B cell (primary cell): ENCODE measurements around the gene MAGEH1. TPM values are rescaled to one million over a fixed set of nuclear protein-coding genes. Genes with fewer than 3 reads are reported as not detected.
"Not testable (repeated sequence)": the region's sequence is repeated elsewhere in the genome, so short reads cannot be mapped to it uniquely, and the experiment has no call there.

Experiments used
- ATAC-seq: fragments of 200-7000 bp; cut with Tn5 transposase; one replicate; pipeline ENCODE4 v1.10.0; 2021; ENCODE audit warnings: low read depth, mild to moderate bottlenecking, moderate number of reproducible peaks, moderate library complexity
- CTCF ChIA-PET: fragments of 350-600 bp; sonication (Branson Sonifier 250); formaldehyde crosslinking; loops from one replicate; lab custom pipeline; 2021; ENCODE audit warnings: antibody characterized with exemption, inconsistent platforms; lab: Charles Lee
- POLR2A ChIA-PET: fragments of 350-600 bp; sonication (Branson Sonifier 250); formaldehyde crosslinking; loops from one replicate; lab custom pipeline; 2021; ENCODE audit warnings: antibody characterized with exemption; lab: Charles Lee
- DNase-seq: peaks from one replicate; pipeline ENCODE4 v3.0.0; 2013
- H2AFZ ChIP-seq: 2 replicates; pipeline ENCODE4 v1.6.1; 2012; ENCODE audit warnings: mild to moderate bottlenecking, low read depth, low read length; ENCODE audit not compliant: insufficient read depth, poor library complexity, severe bottlenecking
- H3K27ac ChIP-seq, 2 donors: 1 replicate in 1 of 2; 2 replicates in 1 of 2; pipeline ENCODE4 v1.5.1; 2012 to 2013; ENCODE audit warnings: low read length in 2 of 2, mild to moderate bottlenecking in 2 of 2, moderate library complexity in 1 of 2
- H3K27me3 ChIP-seq, 4 experiments: fragments of 200-600 bp in 1 of 4; sonication (generic) in 1 of 4; replicated peaks in 1 of 4; 1 replicate in 2 of 4; 2 replicates in 2 of 4; pipeline versions ENCODE4 v1.6.1 to v1.7.0; 2013 to 2016; ENCODE audit warnings: low read length in 3 of 4, mild to moderate bottlenecking in 2 of 4, mixed read lengths in 1 of 4, moderate library complexity in 1 of 4; ENCODE audit not compliant: insufficient read depth in 4 of 4, control insufficient read depth in 3 of 4; ENCODE audit errors: control extremely low read depth in 1 of 4
- H3K36me3 ChIP-seq, 2 experiments: replicated peaks in 1 of 2; 1 replicate in 1 of 2; 2 replicates in 1 of 2; pipeline versions ENCODE4 v1.6.1 to v1.7.1; 2013; ENCODE audit warnings: low read length in 1 of 2; ENCODE audit not compliant: insufficient read depth in 2 of 2, control insufficient read depth in 1 of 2; ENCODE audit errors: control extremely low read depth in 1 of 2, extremely low read depth in 1 of 2
- H3K4me1 ChIP-seq, 2 donors: fragments of 200-600 bp in 1 of 2; sonication (generic) in 1 of 2; 1 replicate in 1 of 2; 2 replicates in 1 of 2; pipeline versions ENCODE4 v1.5.1 to v1.6.1; 2013 to 2017; ENCODE audit warnings: low read length in 2 of 2; ENCODE audit not compliant: control insufficient read depth in 2 of 2, insufficient read depth in 2 of 2
- H3K4me2 ChIP-seq: replicated peaks from 2 replicates; pipeline ENCODE3; 2012; ENCODE audit warnings: mild to moderate bottlenecking, low read depth, low read length; ENCODE audit not compliant: poor library complexity, severe bottlenecking
- H3K4me3 ChIP-seq, 5 experiments: fragments of 200-600 bp in 1 of 5; sonication (generic) in 1 of 5; 1 replicate in 3 of 5; 2 replicates in 2 of 5; pipeline versions ENCODE4 v1.5.1 to v1.7.0; 2011 to 2016; ENCODE audit warnings: low read length in 4 of 5, mild to moderate bottlenecking in 4 of 5, low read depth in 2 of 5, control low read depth in 1 of 5, moderate library complexity in 1 of 5; ENCODE audit not compliant: insufficient read depth in 1 of 5; ENCODE audit errors: control extremely low read depth in 1 of 5, extremely low read depth in 1 of 5
- H3K79me2 ChIP-seq: fragments of 200-600 bp; sonication (generic); one replicate; pipeline ENCODE4 v1.6.0; 2016; ENCODE audit warnings: low read length; ENCODE audit not compliant: control insufficient read depth, insufficient read depth
- H3K9ac ChIP-seq: fragments of 200-600 bp; sonication (generic); 2 replicates; pipeline ENCODE4 v1.6.1; 2017; ENCODE audit warnings: mild to moderate bottlenecking, low read length, moderate library complexity
- H3K9me3 ChIP-seq, 3 donors: one replicate each; pipeline versions ENCODE4 v1.6.1 to v1.7.1; 2013; ENCODE audit warnings: low read length in 2 of 3; ENCODE audit not compliant: control insufficient read depth in 2 of 3, insufficient read depth in 1 of 3; ENCODE audit errors: control extremely low read depth in 1 of 3
- H4K20me1 ChIP-seq: 2 replicates; pipeline ENCODE4 v1.6.0; 2012; ENCODE audit warnings: mild to moderate bottlenecking, low read length; ENCODE audit not compliant: insufficient read depth, control insufficient read depth, poor library complexity, severe bottlenecking
- H3K27ac Mint-ChIP-seq: one replicate; pipeline ENCODE4 v1.8.0; 2021; ENCODE audit warnings: mixed read lengths
- H3K27me3 Mint-ChIP-seq: one replicate; pipeline ENCODE4 v1.8.0; 2021; ENCODE audit warnings: mixed read lengths
- H3K4me1 Mint-ChIP-seq: one replicate; pipeline ENCODE4 v1.8.0; 2021; ENCODE audit warnings: mixed read lengths
- H3K4me3 Mint-ChIP-seq: one replicate; pipeline ENCODE4 v1.8.0; 2021; ENCODE audit warnings: mixed read lengths
- H3K9me3 Mint-ChIP-seq: one replicate; pipeline ENCODE4 v1.8.0; 2022; ENCODE audit warnings: mixed read lengths; ENCODE audit not compliant: insufficient read depth
- CTCF ChIP-seq: fragments of 200-600 bp; IDR thresholded peaks from one replicate; pipeline ENCODE4 v1.8.0; 2022; ENCODE audit warnings: antibody characterized with exemption, mild to moderate bottlenecking
- EZH2 ChIP-seq: IDR thresholded peaks from 2 replicates; pipeline ENCODE4 v1.6.1; 2012; ENCODE audit warnings: borderline replicate concordance, low read depth, mild to moderate bottlenecking, moderate library complexity, low read length; ENCODE audit not compliant: insufficient read depth, poor library complexity, severe bottlenecking
- WGBS: methylation state at CpG from one replicate; pipeline ENCODE4 v1.1.5; 2013; ENCODE audit warnings: missing lambda C conversion rate; ENCODE audit not compliant: insufficient coverage; 5-methylcytosine and 5-hydroxymethylcytosine counted together
- intact Hi-C: fragments of 100-400 bp; cut with micrococcal nuclease; formaldehyde crosslinking; loops from one replicate; pipeline ENCODE4 v1.10.0; 2022
- polyA plus RNA-seq: library from polyadenylated mRNA; depleted of rRNA; stranded (reverse); fragments of >200 nt; gene quantifications from 2 replicates; pipeline ENCODE4 v1.2.3, GENCODE V29; 2012
- total RNA-seq, 2 donors: library from RNA; stranded (reverse); fragments of 120-200 nt in 1 of 2; gene quantifications; 1 replicate in 1 of 2; 2 replicates in 1 of 2; pipeline versions ENCODE4 v1.2.3 to v1.2.4, GENCODE V29; 2013 to 2022

The MAGEH1 gene
- total and polyA plus RNA-seq, 2 donors (not counting 1 experiment from before 2014, with no cell fraction given): 10.2 to 13.6 TPM

DNA sequence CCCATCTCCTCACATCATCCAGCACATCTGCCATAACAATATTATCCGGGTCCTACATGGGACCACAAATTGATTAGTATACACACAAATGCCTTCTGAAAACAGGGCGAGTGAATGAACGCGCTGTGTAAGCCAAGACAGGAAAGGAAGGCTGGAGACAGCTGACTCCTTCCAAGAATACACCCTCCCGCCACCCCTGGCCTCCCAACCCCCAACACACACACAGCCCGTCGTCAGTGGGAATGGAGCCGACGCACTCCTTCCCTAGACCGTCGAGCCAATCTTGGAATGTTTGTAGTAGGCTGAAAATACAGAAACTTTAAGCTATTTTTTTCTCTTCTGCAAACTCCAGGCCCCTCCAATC, 319 bp upstream of the MAGEH1 start:
- H3K4me2 ChIP-seq: peak overlapping the region; percentile 78
- intact Hi-C loops: no loop called here
- H3K79me2 ChIP-seq: no peaks in the 10 kb centered on the region
- peaks cover 6 to 8% of the 10 kb centered on the region in 2 donors for H3K4me1 ChIP-seq
- no peaks in the 10 kb centered on the region for H3K9me3 ChIP-seq
- peak overlapping the region; percentile 74 to 81 for H3K27ac ChIP-seq
- H3K36me3 ChIP-seq: no peaks in the 10 kb centered on the region
- ChIA-PET CTCF (interaction anchor here (1.1 to 2.1 kb wide), 2 partner anchors 37 to 266 kb away, joined by 8 to 17 read pairs; partner anchors contain the start of genes RRAGB and USP51), POLR2A (interaction anchor here (1.1 to 1.7 kb wide), 3 partner anchors 37 to 782 kb away, joined by 3 to 10 read pairs (median 3); partner anchors contain the start of genes RRAGB and USP51)
- peak overlapping the region; percentile 76 for H2AFZ ChIP-seq
- H4K20me1 ChIP-seq: no peaks in the 10 kb centered on the region
- peaks cover 18% of the 10 kb centered on the region for H3K4me1 Mint-ChIP-seq
- no peak for DNase-seq
- H3K27me3 ChIP-seq: no peaks in the 10 kb centered on the region
- H3K27me3 Mint-ChIP-seq: no peaks in the 10 kb centered on the region
- H3K9me3 Mint-ChIP-seq: no peaks in the 10 kb centered on the region
- peak overlapping the region; percentile 89 for H3K27ac Mint-ChIP-seq
- H3K4me3 ChIP-seq: peak overlapping the region; percentile 51 to 69 (median 65)
- ATAC-seq: peak; percentile 11
- TF ChIP-seq CTCF (no peak), EZH2 (no peak)
- WGBS: no CpG with 5 or more reads among the region's 11 CpGs
- H3K4me3 Mint-ChIP-seq: peak overlapping the region; percentile 95
- peak overlapping the region; percentile 72 for H3K9ac ChIP-seq

GRCh38 chrX:55452833-55453124, 852 bp downstream of the MAGEH1 start:
- intact Hi-C loops: no loop called here
- H2AFZ ChIP-seq: peak overlapping the region; percentile 76
- H3K9me3 ChIP-seq: no peaks in the 10 kb centered on the region
- no peaks in the 10 kb centered on the region for H3K27me3 Mint-ChIP-seq
- no peaks in the 10 kb centered on the region for H3K9me3 Mint-ChIP-seq
- peak overlapping the region; percentile 78 for H3K4me2 ChIP-seq
- H3K27ac ChIP-seq: peak overlapping the region; percentile 74 to 81
- no peak for TF ChIP-seq EZH2
- TF ChIP-seq CTCF: no peak
- 3% methylated on average over 7 of the region's 9 CpGs for WGBS
- H3K4me1 ChIP-seq: peaks cover 6 to 8% of the 10 kb centered on the region in 2 donors
- peaks cover 18% of the 10 kb centered on the region for H3K4me1 Mint-ChIP-seq
- no peaks in the 10 kb centered on the region for H4K20me1 ChIP-seq
- peak overlapping the region; percentile 72 for H3K9ac ChIP-seq
- no peaks in the 10 kb centered on the region for H3K79me2 ChIP-seq
- H3K27ac Mint-ChIP-seq: peak overlapping the region; percentile 89
- H3K36me3 ChIP-seq: no peaks in the 10 kb centered on the region
- no peaks in the 10 kb centered on the region for H3K27me3 ChIP-seq
- DNase-seq (no peak), ATAC-seq (no peak)
- ChIA-PET POLR2A (interaction anchor here (1.1 to 1.7 kb wide), 2 partner anchors 36 to 265 kb away, joined by 3 to 10 read pairs; partner anchors contain the start of genes RRAGB and USP51), CTCF (interaction anchor here (2.1 kb wide), 1 partner anchor 36 kb away, joined by 17 read pairs; the partner anchor contains the start of gene USP51)
- H3K4me3 Mint-ChIP-seq: peak overlapping the region; percentile 95
- H3K4me3 ChIP-seq: peak overlapping the region; percentile 51 to 69 (median 65)

- no CpG with 5 or more reads among the region's 6 CpGs for WGBS
- H3K4me3 Mint-ChIP-seq, H3K27ac ChIP-seq, H3K27me3 Mint-ChIP-seq, DNase-seq, H3K79me2 ChIP-seq, H3K27ac Mint-ChIP-seq, H4K20me1 ChIP-seq, H3K4me3 ChIP-seq, H3K27me3 ChIP-seq, ATAC-seq, POLR2A ChIA-PET, CTCF ChIA-PET, H3K9me3 Mint-ChIP-seq, H3K9me3 ChIP-seq, H3K4me2 ChIP-seq, H3K36me3 ChIP-seq, intact Hi-C loops, H2AFZ ChIP-seq, H3K4me1 ChIP-seq, H3K9ac ChIP-seq: not testable (repeated sequence)
- peaks cover 18% of the 10 kb centered on the region for H3K4me1 Mint-ChIP-seq
Observed at GRCh38 chrX:55455708-55456107, 3.8 kb downstream of the MAGEH1 start.
